GM21360 (cell line): ENCODE measurements around the gene POLR3E.

Experiments
- ATAC-seq: cut with Tn5 transposase; IDR thresholded peaks from one replicate; pipeline ENCODE4 v1.9.1; 2021; ENCODE audit warnings: mild to moderate bottlenecking, moderate library complexity; ENCODE audit not compliant: unreplicated experiment

The POLR3E gene

DNA sequence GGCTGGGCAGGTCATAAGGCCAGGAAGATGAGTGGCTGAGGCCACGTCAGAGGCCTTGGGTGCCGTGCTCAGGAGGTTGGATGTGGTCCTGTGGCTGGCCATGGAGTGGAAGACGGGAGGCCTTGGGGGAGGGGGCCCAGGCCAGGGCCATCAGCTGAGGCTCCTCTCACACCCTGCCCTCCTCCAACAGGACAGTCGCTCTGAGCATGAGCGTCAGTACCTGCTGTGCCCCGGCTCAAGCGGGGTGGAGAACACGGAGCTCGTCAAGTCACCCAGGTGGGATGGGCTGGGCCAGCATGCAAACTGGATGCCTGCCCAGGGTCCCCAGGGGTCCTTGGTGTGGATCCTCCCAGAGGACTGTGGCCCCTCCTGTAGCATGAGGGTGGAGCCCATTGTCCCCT, 19.2 kb downstream of the POLR3E start:
- ATAC-seq: no peak

GRCh38 chr16:22317001-22317530, 19.9 kb downstream of the POLR3E start:
- ATAC-seq: no peak

GRCh38 chr16:22317625-22318024, 20.4 kb downstream of the POLR3E start:
- ATAC-seq: no peak

DNA sequence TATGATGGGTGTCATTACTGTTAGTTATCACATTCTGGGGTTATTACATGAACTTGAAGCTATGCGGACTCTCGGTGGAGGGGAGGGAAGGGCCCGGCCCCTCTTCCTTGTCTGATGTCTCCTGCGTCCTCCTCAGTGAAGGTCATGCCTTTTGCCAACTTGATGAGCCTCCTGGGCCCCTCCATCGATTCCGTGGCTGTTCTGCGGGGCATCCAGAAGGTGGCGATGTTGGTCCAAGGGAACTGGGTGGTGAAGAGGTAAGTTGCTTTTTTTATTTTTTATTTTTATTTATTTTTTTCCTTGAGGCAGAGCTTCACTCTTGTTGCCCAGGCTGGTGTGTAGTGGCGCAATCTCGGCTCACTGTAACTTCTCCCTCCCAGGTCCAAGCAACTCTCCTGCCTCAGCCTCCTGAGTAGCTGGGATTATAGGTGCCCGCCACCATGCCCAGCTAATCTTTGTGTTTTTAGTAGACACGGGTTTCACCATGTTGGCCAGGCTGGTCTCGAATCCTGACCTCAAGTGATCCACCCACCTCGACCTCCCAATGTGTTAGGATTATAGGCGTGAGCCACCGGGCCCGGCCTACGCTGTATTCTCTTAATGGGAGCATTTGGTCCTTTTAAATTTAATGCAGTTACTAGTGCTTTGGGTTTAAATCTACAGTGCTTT, 21.6 kb downstream of the POLR3E start:
- ATAC-seq: no peak

DNA sequence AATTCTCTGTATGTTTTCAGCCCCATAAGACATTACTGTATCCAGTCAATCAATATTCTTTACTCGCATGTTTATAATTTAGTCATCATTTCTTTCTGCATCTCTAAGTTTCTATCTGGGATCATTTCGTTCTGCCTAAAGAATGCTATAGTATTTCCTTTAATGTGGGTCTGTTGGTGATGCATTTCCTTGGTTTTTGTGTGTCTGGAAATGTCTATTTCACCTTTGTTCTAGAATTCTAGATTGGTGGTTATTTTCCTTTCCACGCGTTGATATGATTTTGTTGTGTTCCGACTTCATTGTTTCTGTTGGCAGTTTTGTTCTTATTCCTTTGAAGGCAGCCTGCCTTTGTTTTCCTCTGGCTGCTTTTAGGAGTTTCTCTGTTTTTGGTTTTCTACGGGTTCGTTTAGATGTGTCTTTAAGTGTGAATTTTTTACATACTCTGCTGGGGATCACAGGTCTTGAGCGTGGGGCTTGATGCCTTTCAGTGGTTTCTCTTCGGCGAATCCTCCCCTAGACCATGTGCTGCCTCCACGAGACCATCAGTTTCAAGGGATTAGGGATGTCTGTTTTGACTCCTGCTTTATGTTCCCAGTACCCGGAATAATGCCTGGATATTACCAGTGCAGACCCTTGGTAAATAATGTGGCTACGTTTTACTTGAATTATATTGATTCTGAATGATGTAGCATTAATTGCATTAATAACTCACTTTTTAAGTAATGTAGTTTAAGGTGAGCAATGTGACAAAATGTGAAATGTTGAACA, 23.5 kb downstream of the POLR3E start:
- no peak for ATAC-seq

DNA sequence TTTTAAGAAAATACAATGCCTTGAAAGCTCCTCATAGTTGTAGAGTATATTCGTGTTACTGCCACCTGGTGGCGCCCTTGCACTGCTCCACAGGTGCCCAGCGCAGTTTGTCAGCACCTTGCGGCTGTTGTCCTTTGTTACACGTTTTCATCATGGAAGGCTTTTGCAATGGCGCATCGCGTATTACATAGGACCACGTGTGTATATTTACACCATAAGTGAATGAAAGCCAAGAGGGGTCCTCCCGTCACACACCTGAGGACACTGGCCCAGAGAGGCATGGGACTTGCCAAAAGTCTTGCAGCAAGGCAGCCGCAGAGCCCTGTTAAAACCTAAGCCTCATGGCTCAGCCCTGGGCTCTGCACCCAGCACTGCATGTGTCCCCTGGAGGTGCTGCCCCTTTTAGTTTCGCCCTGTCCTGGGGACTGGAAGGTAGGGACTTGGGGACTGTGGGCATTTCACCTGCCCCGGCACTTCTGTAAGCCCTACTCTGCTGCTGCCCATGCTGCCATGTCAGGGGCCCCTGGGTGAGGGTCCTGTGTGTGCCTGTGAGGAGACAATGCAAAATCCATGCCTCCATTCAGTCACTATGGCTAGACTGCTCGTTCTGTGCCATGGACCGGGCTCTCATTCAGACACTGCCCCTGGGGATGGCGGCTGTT, 24.3 kb downstream of the POLR3E start:
- ATAC-seq: no peak

GRCh38 chr16:22322021-22322471, 24.8 kb downstream of the POLR3E start:
- no peak for ATAC-seq

DNA sequence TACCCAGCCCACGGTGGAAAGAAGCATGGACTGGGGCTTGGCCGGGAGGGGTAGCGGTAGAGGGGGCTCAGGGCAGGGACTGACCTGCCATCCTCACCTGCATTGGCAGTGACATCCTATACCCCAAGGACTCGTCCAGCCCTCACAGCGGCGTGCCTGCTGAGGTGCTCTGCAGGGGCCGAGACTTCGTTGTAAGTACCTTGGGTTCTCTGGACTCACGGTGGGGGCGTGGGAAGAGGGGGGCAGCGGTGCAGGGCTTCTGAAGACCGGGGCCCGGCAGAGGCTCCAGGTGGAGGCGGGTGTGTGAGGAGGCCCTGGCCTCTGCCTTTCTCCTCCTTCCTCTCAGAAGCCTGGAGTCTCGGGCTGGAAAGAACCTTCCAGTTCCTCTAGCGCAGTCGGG, 25.5 kb downstream of the POLR3E start:
- no peak for ATAC-seq

GRCh38 chr16:22323173-22323958, 26.2 kb downstream of the POLR3E start:
- ATAC-seq: no peak

DNA sequence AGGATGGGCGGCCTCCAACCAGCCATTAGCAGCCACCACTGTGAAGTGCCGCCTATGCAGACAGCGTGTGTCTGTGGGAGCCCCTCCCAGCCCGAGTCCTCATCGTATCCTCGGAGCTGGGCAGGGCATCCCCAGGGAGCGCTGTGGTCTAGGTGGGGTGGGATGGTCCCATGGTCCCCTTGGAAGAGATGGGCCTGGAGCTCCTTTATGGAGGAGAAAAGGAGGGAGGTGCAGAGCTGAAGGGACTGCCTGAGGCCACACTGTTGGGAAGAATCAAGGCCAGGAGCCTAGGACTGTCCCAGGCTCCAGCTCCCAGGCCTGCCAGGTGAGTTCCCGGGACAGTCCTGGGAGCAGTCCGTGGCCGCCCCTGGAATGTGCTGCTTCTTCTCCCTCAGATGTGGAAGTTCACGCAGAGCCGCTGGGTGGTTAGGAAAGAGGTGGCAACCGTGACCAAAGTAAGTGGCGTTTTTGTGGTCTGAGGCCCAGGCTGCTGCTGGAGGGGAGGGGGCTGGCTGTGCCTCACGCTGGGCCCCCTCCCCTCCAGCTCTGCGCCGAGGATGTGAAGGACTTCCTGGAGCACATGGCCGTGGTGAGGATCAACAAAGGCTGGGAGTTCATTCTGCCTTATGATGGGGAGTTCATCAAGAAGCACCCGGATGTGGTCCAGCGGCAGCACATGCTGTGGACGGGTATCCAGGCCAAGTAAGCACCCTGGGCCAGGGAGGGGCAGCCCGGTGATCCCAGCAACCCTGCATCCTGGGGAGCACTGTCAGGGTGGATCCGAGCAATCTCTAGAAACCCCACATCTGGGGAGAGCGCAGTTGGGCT, 27.0 kb downstream of the POLR3E start:
- ATAC-seq: no peak

- no peak for ATAC-seq
Observed at GRCh38 chr16:22324787-22325597, 27.8 kb downstream of the POLR3E start.

DNA sequence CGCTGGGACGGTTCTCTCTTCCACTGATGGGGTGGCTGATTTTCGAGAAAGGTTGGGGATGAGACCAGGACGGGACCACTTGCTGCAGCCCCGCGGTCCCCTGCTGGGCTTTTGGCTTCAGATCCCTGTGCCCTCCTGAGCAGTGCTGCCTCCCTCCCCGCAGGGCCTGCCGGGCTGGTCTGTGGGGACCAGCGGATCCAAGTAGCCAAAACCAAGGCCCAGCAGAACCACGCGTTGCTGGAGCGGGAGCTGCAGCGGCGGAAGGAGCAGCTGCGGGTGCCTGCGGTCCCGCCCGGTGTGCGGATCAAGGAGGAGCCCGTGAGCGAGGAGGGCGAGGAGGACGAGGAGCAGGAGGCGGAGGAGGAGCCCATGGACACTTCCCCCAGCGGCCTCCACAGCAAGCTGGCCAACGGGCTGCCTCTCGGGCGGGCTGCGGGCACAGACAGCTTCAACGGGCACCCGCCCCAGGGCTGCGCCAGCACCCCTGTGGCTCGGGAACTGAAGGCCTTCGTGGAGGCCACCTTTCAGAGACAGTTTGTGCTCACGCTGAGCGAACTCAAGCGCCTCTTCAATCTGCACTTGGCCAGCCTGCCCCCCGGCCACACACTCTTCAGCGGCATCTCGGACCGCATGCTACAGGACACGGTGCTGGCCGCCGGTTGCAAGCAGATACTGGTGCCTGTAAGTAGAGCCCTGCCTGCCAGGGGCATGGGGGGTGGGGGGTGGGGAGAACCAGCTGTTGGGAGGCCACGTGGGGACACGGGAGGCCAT, 28.6 kb downstream of the POLR3E start:
- no peak for ATAC-seq

GRCh38 chr16:22326369-22326652, 29.1 kb downstream of the POLR3E start:
- ATAC-seq: no peak

- no peak for ATAC-seq
Observed at GRCh38 chr16:22326771-22327445, 29.7 kb downstream of the POLR3E start.

DNA sequence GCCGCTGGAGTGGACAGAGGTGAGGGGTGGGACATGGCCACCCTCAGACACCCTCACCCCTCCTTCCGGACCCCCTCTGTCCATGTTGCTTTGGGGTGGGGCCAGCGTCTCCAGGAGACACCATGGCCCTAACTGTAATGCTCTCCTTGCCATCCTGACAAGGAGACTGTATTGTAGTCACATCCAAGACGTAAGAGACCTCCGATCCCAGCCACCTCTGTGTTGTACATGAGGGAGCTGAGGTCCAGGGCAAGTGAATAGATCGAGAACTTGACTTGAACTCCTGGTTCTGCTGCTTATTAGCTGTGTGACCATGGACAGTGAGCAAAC, 30.2 kb downstream of the POLR3E start:
- ATAC-seq: no peak

- no peak for ATAC-seq
Observed at GRCh38 chr16:22328081-22328725, 31.0 kb downstream of the POLR3E start.

DNA sequence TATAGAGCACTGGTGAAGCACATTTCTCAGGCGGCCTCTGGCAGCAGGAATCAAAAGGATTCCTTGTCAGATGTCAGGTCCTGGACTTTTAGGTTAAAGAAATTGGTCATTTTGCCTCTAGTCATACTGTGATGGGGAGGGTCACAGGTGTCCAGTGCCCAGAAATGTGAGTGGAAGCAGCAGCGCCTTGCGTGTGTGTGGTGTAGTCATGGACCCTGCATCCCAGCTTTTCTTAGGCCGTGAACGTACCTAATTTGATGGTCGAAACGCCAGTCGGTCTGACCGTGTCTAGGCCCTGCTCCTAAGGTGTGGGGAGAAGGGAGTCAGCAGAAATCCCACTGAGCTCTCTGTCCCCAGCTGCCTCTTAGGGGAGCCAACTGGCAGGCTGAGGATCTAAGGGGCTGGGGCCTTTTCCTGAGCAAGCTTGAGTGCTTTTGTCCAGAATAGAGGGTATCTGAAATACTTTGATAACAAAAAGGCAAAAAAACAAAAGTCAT, 32.0 kb downstream of the POLR3E start:
- ATAC-seq: no peak

DNA sequence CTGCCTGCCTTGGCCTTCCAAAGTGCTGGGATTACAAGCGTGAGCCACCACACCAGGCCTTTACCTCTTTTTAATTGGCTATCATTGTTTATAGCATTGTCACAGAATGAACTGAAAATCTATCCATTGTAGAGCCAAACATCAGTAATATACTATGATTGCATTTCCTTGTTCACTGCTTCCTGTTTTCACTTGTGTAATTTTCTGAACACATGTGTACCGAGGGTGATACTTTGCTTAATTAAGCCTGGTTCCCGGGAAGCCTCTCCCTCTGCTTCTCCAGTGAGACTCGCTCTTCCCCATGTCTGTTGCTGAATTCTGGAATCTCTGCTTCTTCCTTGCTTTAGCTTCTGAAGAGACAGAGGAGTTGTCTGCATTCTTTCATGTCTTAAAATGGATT, 33.1 kb downstream of the POLR3E start:
- ATAC-seq: no peak
